GM18873 (cell line): ENCODE results near the gene LRIG1.

Experiments used
- ATAC-seq: cut with Tn5 transposase; IDR thresholded peaks from one replicate; pipeline ENCODE4 v1.9.1; 2021; ENCODE audit warnings: mild to moderate bottlenecking, moderate library complexity, moderate number of reproducible peaks; ENCODE audit not compliant: unreplicated experiment, low FRiP score

LRIG1 gene

GRCh38 chr3:66473692-66474091 lies 27.1 kb downstream of the LRIG1 start:
- ATAC-seq = no peak

GRCh38 chr3:66473181-66473580 lies 27.6 kb downstream of the LRIG1 start:
- ATAC-seq = no peak

- ATAC-seq = peak; percentile 65
Observed at GRCh38 chr3:66472313-66473134, 28.3 kb downstream of the LRIG1 start.

- no peak for ATAC-seq
Observed at GRCh38 chr3:66470956-66471686, 29.7 kb downstream of the LRIG1 start.

- ATAC-seq = no peak
Observed at GRCh38 chr3:66470285-66470684, 30.5 kb downstream of the LRIG1 start.

- ATAC-seq = peak; percentile 42
Observed at GRCh38 chr3:66469220-66469640, 31.6 kb downstream of the LRIG1 start.

GRCh38 chr3:66467996-66468735 lies 32.7 kb downstream of the LRIG1 start:
- ATAC-seq = no peak

GRCh38 chr3:66466606-66467270 lies 34.1 kb downstream of the LRIG1 start:
- no peak for ATAC-seq

- no peak for ATAC-seq
Observed at GRCh38 chr3:66465587-66465986, 35.2 kb downstream of the LRIG1 start.

GRCh38 chr3:66465034-66465433 lies 35.8 kb downstream of the LRIG1 start:
- ATAC-seq = no peak

- no peak for ATAC-seq
Observed at GRCh38 chr3:66464512-66464894, 36.3 kb downstream of the LRIG1 start.

GRCh38 chr3:66463730-66464511 lies 36.9 kb downstream of the LRIG1 start:
- ATAC-seq = no peak

- no peak for ATAC-seq
Observed at GRCh38 chr3:66463054-66463631, 37.7 kb downstream of the LRIG1 start.

- no peak for ATAC-seq
Observed at GRCh38 chr3:66457252-66457651, 43.6 kb downstream of the LRIG1 start.

GRCh38 chr3:66456711-66457173 lies 44.1 kb downstream of the LRIG1 start:
- ATAC-seq = no peak

GRCh38 chr3:66454464-66454859 lies 46.4 kb downstream of the LRIG1 start:
- no peak for ATAC-seq

- no peak for ATAC-seq
Observed at GRCh38 chr3:66453651-66454463, 47.0 kb downstream of the LRIG1 start.

GRCh38 chr3:66452303-66453011 lies 48.4 kb downstream of the LRIG1 start:
- ATAC-seq = no peak
